Right lobe of liver (tissue), 6 donors: Measurements from ENCODE around the gene ILF3. TPM values are rescaled to one million over a fixed set of nuclear protein-coding genes. Genes with fewer than 3 reads are reported as not detected.

ENCODE experiments used
- ATAC-seq, 4 donors: fragments of 200-7000 bp; cut with Tn5 transposase; one replicate each; pipeline ENCODE4 v1.9.1; 2020; ENCODE audit warnings: mild to moderate bottlenecking in 4 of 4, moderate library complexity in 4 of 4
- DNase-seq, 3 donors: peaks; one replicate each; pipeline ENCODE4 v3.0.0-alpha.2; 2020
- H3K27ac ChIP-seq, 3 donors: fragments of 200-600 bp; one replicate each; pipeline ENCODE4 v1.8.0; 2022
- H3K27me3 ChIP-seq, 2 donors: fragments of 200-600 bp; one replicate each; pipeline ENCODE4 v1.8.0; 2022
- H3K36me3 ChIP-seq, 4 donors: fragments of 200-600 bp; sonication (generic) in 1 of 4; one replicate each; pipeline versions ENCODE4 v1.5.1 to v1.8.0; 2017 to 2022; ENCODE audit warnings: control low read depth in 1 of 4
- H3K4me1 ChIP-seq, 4 donors: fragments of 200-600 bp; sonication (generic) in 1 of 4; one replicate each; pipeline versions ENCODE4 v1.5.1 to v1.8.0; 2017 to 2022; ENCODE audit warnings: control low read depth in 1 of 4
- H3K4me3 ChIP-seq, 3 donors: fragments of 200-600 bp; one replicate each; pipeline ENCODE4 v1.8.0; 2022
- H3K9me3 ChIP-seq, 4 donors: fragments of 200-600 bp; sonication (generic) in 1 of 4; one replicate each; pipeline versions ENCODE4 v1.5.1 to v1.8.0; 2017 to 2022; ENCODE audit warnings: control low read depth in 1 of 4
- POLR2A ChIP-seq: fragments of 450-650 bp; IDR thresholded peaks from one replicate; pipeline ENCODE4 v1.6.1; 2017; ENCODE audit warnings: antibody characterized with exemption, mild to moderate bottlenecking
- WGBS: methylation state at CpG from one replicate; pipeline ENCODE4 v1.1.6; 2018; ENCODE audit warnings: low coverage, low lambda C conversion rate; ENCODE audit not compliant: insufficient coverage; ENCODE audit errors: missing lambda C conversion rate; 5-methylcytosine and 5-hydroxymethylcytosine counted together
- intact Hi-C, 2 donors: fragments of 100-400 bp; cut with DNase I; formaldehyde crosslinking; loops; one replicate each; pipeline versions ENCODE4 v1.11.2 to v1.14.1; 2022
- total RNA-seq, 6 experiments: library from RNA; depleted of rRNA in 2 of 6; stranded (reverse); fragments of >200 nt in 2 of 6; fragmentation: NEBNext Ultra II Directional in 3 of 6; extraction: Animal tissue kit (Norgen Biotek cat#: 25700) in 3 of 6; gene quantifications; one replicate each; pipeline versions ENCODE4 v1.1.0 to v1.2.4, GENCODE V29; 2016 to 2023
- TF ChIP-seq, protein P1 (sequence below), 4 donors: fragments of 200-600 bp in 3 of 4; fragments of 450-650 bp in 1 of 4; IDR thresholded peaks; one replicate each; pipeline versions ENCODE4 v1.5.1 to v1.8.0; 2016 to 2022; ENCODE audit warnings: antibody characterized with exemption in 4 of 4, mild to moderate bottlenecking in 2 of 4
- donor health status: DM: no; HTN: yes; CAD: no.
- donor health status: DM: no; HTN: no; CAD: no.
- donor health status: DM: no; HTN: no; CAD: no.
- donor health status: DM: no; HTN: yes; CAD: no.
- donor health status: DM: no; HTN: yes; CAD: no.

Gene ILF3
- total RNA-seq, 6 experiments from 2014 or later: 40.0 to 82.3 (median 54.8) TPM

DNA sequence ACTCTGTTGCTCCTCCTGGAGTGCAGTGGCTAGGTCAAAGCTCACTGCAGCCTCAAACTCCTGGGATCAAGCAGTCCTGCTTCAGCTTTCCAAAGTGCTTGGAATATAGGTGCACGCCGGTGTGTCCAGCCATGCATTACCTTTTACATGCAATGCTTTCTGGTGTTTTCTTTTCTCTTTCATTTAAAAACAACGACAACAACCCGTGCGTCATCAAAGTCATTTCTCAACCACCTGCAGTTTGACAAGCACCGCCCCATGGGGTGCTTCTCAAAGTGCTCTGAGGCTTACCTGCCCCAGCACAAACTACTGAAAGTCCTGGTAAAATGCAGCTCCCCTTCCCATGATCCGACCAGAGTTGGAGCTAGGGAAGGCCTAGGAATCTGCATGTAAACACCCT, 54.1 kb downstream of the ILF3 start:
- DNase-seq (no peak), ATAC-seq (no peak)
- Histone ChIP-seq H3K9me3 (no peaks in the 10 kb centered on the region), H3K36me3 (peaks cover 0 to 6% (median 0%) of the 10 kb centered on the region in 4 donors), H3K27me3 (no peaks in the 10 kb centered on the region), H3K4me3 (no peak overlapping the region), H3K4me1 (no peaks in the 10 kb centered on the region), H3K27ac (no peak overlapping the region)
- intact Hi-C loops: no loop called here
- 90% methylated on average over 7 of the region's 7 CpGs for WGBS
- TF ChIP-seq, protein P1, sequence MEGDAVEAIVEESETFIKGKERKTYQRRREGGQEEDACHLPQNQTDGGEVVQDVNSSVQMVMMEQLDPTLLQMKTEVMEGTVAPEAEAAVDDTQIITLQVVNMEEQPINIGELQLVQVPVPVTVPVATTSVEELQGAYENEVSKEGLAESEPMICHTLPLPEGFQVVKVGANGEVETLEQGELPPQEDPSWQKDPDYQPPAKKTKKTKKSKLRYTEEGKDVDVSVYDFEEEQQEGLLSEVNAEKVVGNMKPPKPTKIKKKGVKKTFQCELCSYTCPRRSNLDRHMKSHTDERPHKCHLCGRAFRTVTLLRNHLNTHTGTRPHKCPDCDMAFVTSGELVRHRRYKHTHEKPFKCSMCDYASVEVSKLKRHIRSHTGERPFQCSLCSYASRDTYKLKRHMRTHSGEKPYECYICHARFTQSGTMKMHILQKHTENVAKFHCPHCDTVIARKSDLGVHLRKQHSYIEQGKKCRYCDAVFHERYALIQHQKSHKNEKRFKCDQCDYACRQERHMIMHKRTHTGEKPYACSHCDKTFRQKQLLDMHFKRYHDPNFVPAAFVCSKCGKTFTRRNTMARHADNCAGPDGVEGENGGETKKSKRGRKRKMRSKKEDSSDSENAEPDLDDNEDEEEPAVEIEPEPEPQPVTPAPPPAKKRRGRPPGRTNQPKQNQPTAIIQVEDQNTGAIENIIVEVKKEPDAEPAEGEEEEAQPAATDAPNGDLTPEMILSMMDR (IDR thresholded peaks at IDR 0.05): no peak
- TF ChIP-seq POLR2A: no peak

DNA sequence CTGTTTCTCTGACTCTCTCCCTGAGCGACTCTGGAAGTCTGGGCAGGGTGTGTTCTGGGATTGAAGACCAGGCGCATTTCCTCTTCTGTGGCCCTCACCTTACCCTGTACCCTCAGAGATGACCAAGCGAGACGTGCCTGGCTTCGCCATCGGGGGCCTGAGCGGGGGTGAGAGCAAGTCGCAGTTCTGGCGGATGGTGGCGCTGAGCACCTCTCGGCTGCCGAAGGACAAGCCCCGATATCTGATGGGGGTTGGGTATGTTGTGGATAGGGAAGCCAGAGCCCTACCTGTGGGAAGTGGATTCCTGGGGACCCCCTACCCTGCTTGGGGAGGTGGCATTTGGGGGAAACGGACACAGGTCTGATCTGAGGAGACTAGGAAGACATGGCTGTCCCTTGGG, 57.9 kb downstream of the ILF3 start:
- peaks cover 0 to 6% (median 0%) of the 10 kb centered on the region in 4 donors for H3K36me3 ChIP-seq
- H3K27ac ChIP-seq: no peak overlapping the region
- no peak for ATAC-seq
- no peaks in the 10 kb centered on the region for H3K9me3 ChIP-seq
- H3K4me3 ChIP-seq: no peak overlapping the region
- no peaks in the 10 kb centered on the region for H3K27me3 ChIP-seq
- DNase-seq: no peak
- H3K4me1 ChIP-seq: peaks cover 0 to 2% (median 0%) of the 10 kb centered on the region in 4 donors
- TF ChIP-seq, protein P1 (IDR thresholded peaks at IDR 0.05): no peak
- no peak for TF ChIP-seq POLR2A
- intact Hi-C loops: loop anchor here in 1 of 2 donors (10.0 kb wide), 1 partner anchor 53 kb away; no protein-coding TSS in a partner anchor
- 78% methylated on average over 8 of the region's 14 CpGs for WGBS

- H3K36me3 ChIP-seq: no peaks in the 10 kb centered on the region
- TF ChIP-seq, protein P1 (IDR thresholded peaks at IDR 0.05): no peak
- no peak for TF ChIP-seq POLR2A
- no peak for ATAC-seq
- H3K27ac ChIP-seq: no peak overlapping the region
- H3K4me3 ChIP-seq: no peak overlapping the region
- WGBS: 80% methylated on average over 1 of the region's 23 CpGs
- intact Hi-C loops: loop anchor here in 1 of 2 donors (10.0 kb wide), 1 partner anchor 52 kb away; no protein-coding TSS in a partner anchor
- H3K4me1 ChIP-seq: peaks cover 0 to 4% (median 0%) of the 10 kb centered on the region in 4 donors
- no peaks in the 10 kb centered on the region for H3K27me3 ChIP-seq
- DNase-seq: no peak
- H3K9me3 ChIP-seq: no peaks in the 10 kb centered on the region
Measured at GRCh38 chr19:10712754-10713153, 58.6 kb downstream of the ILF3 start.

GRCh38 chr19:10713317-10713716, 59.2 kb downstream of the ILF3 start:
- no peaks in the 10 kb centered on the region for H3K27me3 ChIP-seq
- no peaks in the 10 kb centered on the region for H3K36me3 ChIP-seq
- H3K4me1 ChIP-seq: peaks cover 0 to 4% (median 0%) of the 10 kb centered on the region in 4 donors
- TF ChIP-seq POLR2A: no peak
- TF ChIP-seq, protein P1 (IDR thresholded peaks at IDR 0.05): no peak
- no peaks in the 10 kb centered on the region for H3K9me3 ChIP-seq
- WGBS: 72% methylated on average over 2 of the region's 5 CpGs
- DNase-seq (no peak), ATAC-seq (no peak)
- intact Hi-C loops: loop anchor here in 1 of 2 donors (10.0 kb wide), 1 partner anchor 51 kb away; no protein-coding TSS in a partner anchor
- H3K4me3 ChIP-seq: no peak overlapping the region
- H3K27ac ChIP-seq: no peak overlapping the region
